HG03565 (cell line): ENCODE measurements around the gene RAB6A.

ENCODE experiments used
- ATAC-seq: cut with Tn5 transposase; IDR thresholded peaks from one replicate; pipeline ENCODE4 v1.9.1; 2021; ENCODE audit warnings: mild to moderate bottlenecking, moderate library complexity; ENCODE audit not compliant: unreplicated experiment

Gene RAB6A

DNA sequence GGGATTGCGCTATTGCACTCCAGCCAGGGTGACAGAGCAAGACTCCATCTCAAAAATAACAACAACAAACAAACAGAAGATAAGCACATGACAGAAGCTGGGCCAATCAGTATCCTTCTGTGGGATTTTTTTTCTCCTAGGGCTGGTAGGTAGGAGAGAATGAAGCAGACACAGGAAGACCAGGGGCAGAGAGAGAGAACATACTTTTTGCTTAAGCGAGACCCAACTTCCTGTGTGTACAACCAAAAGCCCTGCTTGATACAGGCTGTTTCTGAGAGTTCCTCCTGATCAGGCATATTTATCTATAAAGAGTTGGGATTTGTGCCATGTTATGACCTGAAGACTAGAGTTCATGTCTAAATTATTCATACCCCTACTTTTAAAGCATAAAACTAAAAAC, 126.9 kb downstream of the RAB6A start:
- no peak for ATAC-seq

DNA sequence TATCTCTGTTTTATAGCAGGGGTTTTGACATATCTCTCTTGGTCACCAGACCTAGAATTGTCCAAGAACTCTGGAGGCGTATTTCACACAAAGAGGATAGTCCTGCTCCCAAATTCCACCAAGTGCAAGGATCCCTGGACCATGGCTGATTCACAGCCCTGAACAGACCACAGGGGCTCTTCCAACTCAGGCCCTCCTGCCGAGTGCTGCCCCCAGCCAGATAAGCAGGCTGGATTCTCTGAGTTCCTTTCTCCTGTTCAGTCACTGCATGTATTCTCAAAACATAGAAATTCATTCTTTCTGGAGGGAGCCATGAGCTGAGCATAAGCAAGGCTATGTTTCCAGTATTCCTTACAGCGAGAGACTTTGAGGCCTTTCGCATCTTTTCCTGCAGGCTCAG, 127.9 kb downstream of the RAB6A start:
- ATAC-seq: no peak

GRCh38 chr11:73629907-73630306, 131.0 kb downstream of the RAB6A start:
- ATAC-seq: no peak

- ATAC-seq: no peak
Measured at GRCh38 chr11:73625696-73626318, 135.1 kb downstream of the RAB6A start.
